Occipital lobe (tissue), 2 donors: Measurements from ENCODE around the gene RRP9. TPM values are rescaled to one million over a fixed set of nuclear protein-coding genes. Genes with fewer than 3 reads are reported as not detected.

Experiments
- DNase-seq: peaks from one replicate; lab custom pipeline; 2025; lab: John Stamatoyannopoulos, UW
- total RNA-seq: library from RNA; depleted of rRNA; stranded (reverse); fragments of >200 nt; gene quantifications from one replicate; pipeline ENCODE4 v1.2.3, GENCODE V29; 2014

Gene RRP9
- total RNA-seq, 1 donor from 2014 or later, result 16.8 TPM

GRCh38 chr3:51971350-51971749 is 29.6 kb upstream of the RRP9 start:
- DNase-seq, result no peak

GRCh38 chr3:51970606-51971300 is 29.0 kb upstream of the RRP9 start:
- DNase-seq, result no peak

- DNase-seq, result no peak
These were observed 28.1 kb upstream of the RRP9 start for GRCh38 chr3:51969841-51970240.

- no peak for DNase-seq
These were observed 27.4 kb upstream of the RRP9 start for GRCh38 chr3:51968883-51969678.

- no peak for DNase-seq
These were observed 26.6 kb upstream of the RRP9 start for GRCh38 chr3:51968170-51968775.

- peak; percentile 72 for DNase-seq
These were observed 25.9 kb upstream of the RRP9 start, which contains the start of gene PCBP4 for GRCh38 chr3:51967384-51968169. Gene PCBP4, minus strand, starts transcription at chr3:51967454. Its CDS starts 6,214 bp downstream, at chr3:51961240.

- DNase-seq, result no peak
These were observed 25.2 kb upstream of the RRP9 start for GRCh38 chr3:51966922-51967383.

- no peak for DNase-seq
These were observed 24.8 kb upstream of the RRP9 start for GRCh38 chr3:51966486-51966885.

GRCh38 chr3:51966016-51966415 is 24.3 kb upstream of the RRP9 start:
- peak; percentile 63 for DNase-seq

GRCh38 chr3:51964521-51964920 is 22.8 kb upstream of the RRP9 start:
- DNase-seq, result no peak

- DNase-seq, result no peak
These were observed 22.3 kb upstream of the RRP9 start for GRCh38 chr3:51963951-51964451.

GRCh38 chr3:51962854-51963530 is 21.3 kb upstream of the RRP9 start:
- no peak for DNase-seq

GRCh38 chr3:51961602-51962569 is 20.2 kb upstream of the RRP9 start:
- DNase-seq, result no peak

GRCh38 chr3:51961011-51961410 is 19.3 kb upstream of the RRP9 start:
- DNase-seq, result no peak

GRCh38 chr3:51960386-51960785 is 18.7 kb upstream of the RRP9 start:
- DNase-seq, result no peak

GRCh38 chr3:51959651-51960050 is 17.9 kb upstream of the RRP9 start:
- no peak for DNase-seq

GRCh38 chr3:51958603-51959521 is 17.2 kb upstream of the RRP9 start:
- DNase-seq, result no peak

GRCh38 chr3:51957520-51958205 is 16.0 kb upstream of the RRP9 start:
- DNase-seq, result no peak
